ENCODE data around the gene MAGEC1.
"Not testable (repeated sequence)": the region's sequence is repeated elsewhere in the genome, so short reads cannot be mapped to it uniquely, and the experiment has no call there.

Gene MAGEC1

GRCh38 chrX:141903400-141904155 lies at the start of gene MAGEC1:
MAGEC1 (plus strand) TSS chrX:141903894; CDS start chrX:141905073, 1,179 bp downstream.
- DNase-seq = no peak

- no peak for DNase-seq
Observed at GRCh38 chrX:141857479-141857878, 46.2 kb upstream of the MAGEC1 start.

DNA sequence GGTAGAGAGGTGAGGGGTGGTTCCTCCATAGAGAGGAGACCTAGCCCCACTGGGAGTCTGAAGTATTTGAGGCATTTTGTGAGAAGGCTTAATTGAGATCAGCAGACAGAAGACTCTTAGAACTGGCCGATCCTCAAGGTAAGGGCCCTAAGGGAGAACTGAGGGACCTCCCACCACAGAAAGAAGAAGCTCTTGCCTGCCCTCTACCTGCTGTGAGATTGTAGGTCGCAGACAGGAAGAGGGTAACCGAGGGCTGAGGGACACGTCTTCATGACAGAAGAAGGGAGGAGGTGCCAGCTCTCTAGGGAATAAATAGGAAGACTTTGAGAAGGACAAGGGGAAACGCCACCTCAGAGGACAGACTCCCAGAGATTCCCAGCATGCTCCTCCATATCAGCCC lies 24.1 kb upstream of the MAGEC1 start:
- no peak for DNase-seq

- not testable (repeated sequence) for DNase-seq
Observed at GRCh38 chrX:141888811-141889210, 14.9 kb upstream of the MAGEC1 start.

GRCh38 chrX:141894733-141895132 lies 9.0 kb upstream of the MAGEC1 start:
- DNase-seq = no peak

DNA sequence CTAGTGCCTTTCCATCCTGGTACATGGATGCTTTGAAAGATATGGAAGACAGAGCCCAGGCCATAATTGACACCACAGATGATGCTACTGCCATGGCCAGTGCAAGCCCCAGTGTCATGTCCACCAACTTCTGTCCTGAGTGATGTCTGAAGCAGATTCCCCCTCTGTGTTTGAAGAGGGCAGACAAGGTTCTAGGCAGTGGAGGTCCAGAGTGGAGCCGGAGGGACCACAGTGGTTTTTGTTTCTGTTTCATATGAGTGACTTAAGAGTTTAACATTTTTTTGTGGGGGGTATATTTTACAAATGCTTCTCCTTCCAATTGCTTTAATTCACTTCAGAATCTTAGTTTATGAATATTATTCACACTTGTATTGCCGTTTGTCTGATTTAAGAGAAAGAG lies 6.0 kb upstream of the MAGEC1 start:
- DNase-seq = no peak

DNA sequence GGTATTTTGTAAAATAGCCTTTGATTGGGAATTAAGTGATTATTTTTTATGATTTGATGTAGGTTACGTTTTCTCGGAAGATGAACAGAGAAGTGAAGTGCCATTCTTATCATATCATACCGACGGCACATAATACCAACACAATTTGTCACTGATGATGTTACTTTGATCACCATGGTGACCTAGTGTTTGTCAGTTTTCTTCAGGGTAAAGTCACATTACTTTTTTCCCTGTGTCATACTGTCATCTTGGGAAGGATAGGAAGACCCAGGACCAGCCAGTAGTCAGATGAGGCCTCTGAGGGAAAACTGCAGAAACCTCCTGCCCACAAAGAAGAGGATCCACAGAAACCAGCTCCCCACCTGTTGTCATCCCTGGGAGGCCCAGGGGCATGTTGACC lies 1.3 kb upstream of the MAGEC1 start:
- no peak for DNase-seq

GRCh38 chrX:141904262-141904661 lies 568 bp downstream of the MAGEC1 start:
- no peak for DNase-seq

GRCh38 chrX:141917801-141918200 lies 14.1 kb downstream of the MAGEC1 start:
- DNase-seq = no peak

- DNase-seq = no peak
Observed at GRCh38 chrX:141924293-141924692, 20.6 kb downstream of the MAGEC1 start.

DNA sequence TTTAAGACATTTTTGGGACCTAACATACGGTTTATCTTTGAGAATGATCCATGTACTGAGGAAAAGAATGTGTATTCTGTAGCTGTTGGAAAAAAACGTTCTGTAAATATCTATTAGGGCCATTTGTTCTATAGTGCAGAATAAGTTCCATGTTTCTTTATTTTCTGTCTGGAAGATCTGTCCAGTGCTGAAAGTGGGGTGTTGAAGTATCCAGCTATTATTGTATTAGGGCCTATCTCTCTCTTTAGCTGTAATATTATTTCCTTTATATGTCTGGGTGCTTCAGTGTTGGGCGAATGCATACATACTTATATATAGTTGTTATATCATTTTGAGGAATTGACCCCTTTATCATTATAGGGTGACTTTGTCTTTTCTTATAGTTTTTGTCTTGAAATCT lies 24.7 kb downstream of the MAGEC1 start:
- DNase-seq = no peak

DNA sequence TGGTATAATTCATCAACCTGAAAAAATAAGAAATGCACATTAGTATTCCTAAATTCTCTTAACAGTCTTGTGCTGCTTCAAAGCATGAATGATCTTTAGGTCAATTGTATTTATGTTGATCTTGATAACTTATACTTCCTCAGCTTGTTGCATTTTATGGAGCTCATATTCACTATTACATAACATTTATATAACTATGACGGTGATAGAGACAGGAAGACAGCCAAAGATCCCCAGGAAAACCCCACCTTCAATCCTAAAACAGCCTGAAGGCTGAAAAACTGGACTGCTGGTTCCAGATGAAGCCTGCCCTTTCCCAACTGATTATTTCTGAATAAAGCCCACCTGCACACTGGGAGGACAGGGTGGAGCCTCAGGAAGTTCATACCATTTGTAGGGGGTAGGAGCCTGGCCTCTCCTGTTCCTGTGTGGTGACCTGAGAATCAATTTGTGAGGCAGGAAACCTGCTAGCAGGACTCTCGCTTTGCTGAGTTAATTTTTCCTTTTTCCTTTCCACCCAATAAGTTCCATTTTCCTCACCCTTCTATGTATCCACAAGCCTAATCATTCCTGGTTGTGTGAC lies 30.5 kb downstream of the MAGEC1 start:
- no peak for DNase-seq

- no peak for DNase-seq
Observed at GRCh38 chrX:141935645-141936044, 32.0 kb downstream of the MAGEC1 start.

GRCh38 chrX:141936080-141936479 lies 32.4 kb downstream of the MAGEC1 start:
- DNase-seq = no peak

GRCh38 chrX:141941234-141941633 lies 37.5 kb downstream of the MAGEC1 start:
- DNase-seq = no peak

DNA sequence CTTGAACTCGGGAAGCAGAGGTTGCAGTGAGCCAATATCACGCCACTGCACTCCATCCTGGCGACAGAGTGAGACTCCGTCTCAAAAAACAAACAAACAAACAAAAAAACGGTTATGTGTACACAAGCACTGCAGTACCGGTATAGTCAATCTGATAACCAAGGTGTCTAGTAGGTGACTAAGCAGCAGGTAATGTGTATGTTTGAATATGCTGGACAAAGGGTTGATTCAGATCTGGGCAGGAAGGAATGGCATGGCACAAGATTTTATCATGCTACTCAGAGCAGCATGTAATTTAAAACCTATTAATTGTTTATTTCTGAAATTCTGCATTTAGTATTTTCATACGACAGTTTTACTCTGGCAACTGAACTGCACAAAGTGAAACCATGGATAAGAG lies 41.7 kb downstream of the MAGEC1 start:
- DNase-seq = no peak

GRCh38 chrX:141947350-141947749 lies 43.7 kb downstream of the MAGEC1 start:
- DNase-seq = no peak

- no peak for DNase-seq
Observed at GRCh38 chrX:141952603-141953002, 48.9 kb downstream of the MAGEC1 start.

DNA sequence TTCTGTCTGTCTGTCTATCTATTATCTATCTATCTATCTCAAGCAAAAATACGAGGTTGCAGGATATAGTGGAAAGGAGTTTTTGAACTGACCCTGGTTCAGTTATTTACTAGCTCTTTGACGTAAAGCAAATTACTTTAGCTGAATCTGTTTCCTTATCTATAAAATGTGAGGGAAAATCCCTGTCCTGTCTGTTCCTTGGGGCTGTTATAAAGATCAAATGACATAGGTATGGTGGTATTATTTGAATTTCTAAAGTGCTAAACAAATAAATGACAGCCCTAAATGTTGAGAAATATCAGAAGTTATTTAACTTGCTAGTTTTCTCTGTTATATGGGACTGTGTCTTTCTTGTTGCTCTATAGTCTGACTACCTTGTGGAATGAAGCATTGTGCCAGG lies 55.0 kb downstream of the MAGEC1 start:
- no peak for DNase-seq
